ENCODE data around the gene TRAM2.

DNA sequence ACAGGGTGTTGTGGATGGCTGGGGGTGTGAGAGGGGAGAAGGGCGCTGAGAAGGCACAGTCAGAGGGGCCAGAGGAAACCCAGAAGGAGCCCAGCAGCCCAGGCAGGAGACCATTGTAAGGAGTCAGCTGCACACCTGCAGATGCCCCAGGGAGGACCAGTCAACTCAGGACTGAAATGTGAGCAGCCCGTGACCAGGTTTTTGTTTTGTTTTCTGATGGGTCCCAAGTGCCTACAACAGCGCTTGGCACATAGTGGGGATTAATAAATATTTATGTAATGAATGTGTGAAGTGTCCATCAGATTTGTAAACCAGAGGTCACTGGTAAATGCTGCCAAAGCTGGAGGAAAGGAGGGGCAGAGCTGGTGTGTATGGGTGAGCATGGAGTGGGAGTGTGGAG, 30.2 kb downstream of the TRAM2 start:
- no peak for TF ChIP-seq POLR2A (IDR thresholded peaks at IDR 0.05; ENCODE audit: low read depth, low read length)
- TF ChIP-seq POLR2AphosphoS5 (IDR thresholded peaks at IDR 0.05; ENCODE audit: low read depth, low read length): no peak
